Measurements from ENCODE around the gene HYCC1.
A peak's percentile ranks its signal among the peaks of the same experiment; 100 is the strongest.

HYCC1 gene

GRCh38 chr7:23016345-23017253 is 2.7 kb upstream of the HYCC1 start:
- DNase-seq (ENCODE audit: low spot score), result no peak

GRCh38 chr7:23014681-23015080 is 751 bp upstream of the HYCC1 start:
- no peak for DNase-seq (ENCODE audit: low spot score)

- peak; percentile 20 for DNase-seq (ENCODE audit: low spot score)
Measured at GRCh38 chr7:23012908-23013714, 819 bp downstream of the HYCC1 start.

- no peak for DNase-seq (ENCODE audit: low spot score)
Measured at GRCh38 chr7:23012186-23012585, 1.7 kb downstream of the HYCC1 start.

- DNase-seq (ENCODE audit: low spot score), result no peak
Measured at GRCh38 chr7:23011222-23011924, 2.6 kb downstream of the HYCC1 start.

- no peak for DNase-seq (ENCODE audit: low spot score)
Measured at GRCh38 chr7:23009303-23009702, 4.6 kb downstream of the HYCC1 start.

GRCh38 chr7:23004247-23004520 is 9.7 kb downstream of the HYCC1 start:
- no peak for DNase-seq (ENCODE audit: low spot score)

GRCh38 chr7:23003505-23004246 is 10.3 kb downstream of the HYCC1 start:
- DNase-seq (ENCODE audit: low spot score), result no peak

- DNase-seq (ENCODE audit: low spot score), result no peak
Measured at GRCh38 chr7:23002698-23003097, 11.2 kb downstream of the HYCC1 start.

GRCh38 chr7:23001610-23002009 is 12.3 kb downstream of the HYCC1 start:
- DNase-seq (ENCODE audit: low spot score), result no peak

GRCh38 chr7:23000597-23001360 is 13.2 kb downstream of the HYCC1 start:
- no peak for DNase-seq (ENCODE audit: low spot score)

- no peak for DNase-seq (ENCODE audit: low spot score)
Measured at GRCh38 chr7:22998519-22998896, 15.4 kb downstream of the HYCC1 start.

GRCh38 chr7:22997871-22998518 is 15.9 kb downstream of the HYCC1 start:
- DNase-seq (ENCODE audit: low spot score), result no peak

- no peak for DNase-seq (ENCODE audit: low spot score)
Measured at GRCh38 chr7:22996470-22996869, 17.5 kb downstream of the HYCC1 start.

GRCh38 chr7:22995011-22995410 is 18.9 kb downstream of the HYCC1 start:
- no peak for DNase-seq (ENCODE audit: low spot score)

- no peak for DNase-seq (ENCODE audit: low spot score)
Measured at GRCh38 chr7:22992874-22993840, 20.8 kb downstream of the HYCC1 start.

GRCh38 chr7:22990588-22990949 is 23.4 kb downstream of the HYCC1 start:
- DNase-seq (ENCODE audit: low spot score), result no peak

- DNase-seq (ENCODE audit: low spot score), result no peak
Measured at GRCh38 chr7:22989643-22990587, 24.0 kb downstream of the HYCC1 start.
